Astrocyte (in vitro differentiated cells and primary cell): ENCODE measurements around the gene CDK16.

Experiments used
- EZH2 ChIP-seq: IDR thresholded peaks from 2 replicates; pipeline ENCODE4 v1.6.1; 2012; ENCODE audit warnings: mild to moderate bottlenecking, low read length, inconsistent platforms; ENCODE audit not compliant: insufficient read depth
- TF ChIP-seq, protein P1 (sequence below): IDR thresholded peaks from 2 replicates; pipeline ENCODE4 v1.5.1; 2011; ENCODE audit warnings: low read depth, mild to moderate bottlenecking, inconsistent platforms, low read length, moderate library complexity; ENCODE audit not compliant: insufficient read depth

DNA sequence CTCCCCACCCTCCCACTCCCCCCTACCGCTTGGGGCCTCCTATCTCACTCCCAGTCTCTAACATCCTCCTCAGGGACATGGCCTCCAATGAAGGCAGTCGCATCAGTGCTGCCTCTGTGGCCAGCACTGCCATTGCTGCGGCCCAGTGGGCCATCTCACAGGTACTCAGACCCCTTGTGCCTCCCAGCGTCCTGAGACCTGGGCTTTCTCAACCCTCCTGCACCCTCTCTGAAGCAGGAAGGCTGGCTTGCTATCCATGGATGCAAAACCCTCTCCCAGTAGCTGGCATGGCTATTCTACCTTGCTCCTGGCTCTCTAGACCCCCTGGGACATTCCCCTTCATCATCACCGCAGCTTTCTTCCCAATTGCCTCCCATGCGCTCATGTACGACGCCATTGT is 38.1 kb upstream of the CDK16 start:
- TF ChIP-seq EZH2, result no peak
- TF ChIP-seq, protein P1, sequence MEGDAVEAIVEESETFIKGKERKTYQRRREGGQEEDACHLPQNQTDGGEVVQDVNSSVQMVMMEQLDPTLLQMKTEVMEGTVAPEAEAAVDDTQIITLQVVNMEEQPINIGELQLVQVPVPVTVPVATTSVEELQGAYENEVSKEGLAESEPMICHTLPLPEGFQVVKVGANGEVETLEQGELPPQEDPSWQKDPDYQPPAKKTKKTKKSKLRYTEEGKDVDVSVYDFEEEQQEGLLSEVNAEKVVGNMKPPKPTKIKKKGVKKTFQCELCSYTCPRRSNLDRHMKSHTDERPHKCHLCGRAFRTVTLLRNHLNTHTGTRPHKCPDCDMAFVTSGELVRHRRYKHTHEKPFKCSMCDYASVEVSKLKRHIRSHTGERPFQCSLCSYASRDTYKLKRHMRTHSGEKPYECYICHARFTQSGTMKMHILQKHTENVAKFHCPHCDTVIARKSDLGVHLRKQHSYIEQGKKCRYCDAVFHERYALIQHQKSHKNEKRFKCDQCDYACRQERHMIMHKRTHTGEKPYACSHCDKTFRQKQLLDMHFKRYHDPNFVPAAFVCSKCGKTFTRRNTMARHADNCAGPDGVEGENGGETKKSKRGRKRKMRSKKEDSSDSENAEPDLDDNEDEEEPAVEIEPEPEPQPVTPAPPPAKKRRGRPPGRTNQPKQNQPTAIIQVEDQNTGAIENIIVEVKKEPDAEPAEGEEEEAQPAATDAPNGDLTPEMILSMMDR, result no peak
